OCI-LY3 (cell line): ENCODE results near the gene NLRC5.

Source experiments
- EZH2phosphoT487 ChIP-seq: fragments of 200-600 bp; shearing (Covaris generic); IDR thresholded peaks from 2 replicates; pipeline ENCODE4 v1.6.1; 2018; ENCODE audit warnings: antibody characterized with exemption, mixed run types, low read depth
- TF ChIP-seq, protein P1 (sequence below): fragments of 200-600, 300-600 bp; sonication (generic); IDR thresholded peaks from 2 replicates; pipeline ENCODE4 v1.5.1; 2014; ENCODE audit warnings: antibody characterized with exemption, low read length, low read depth

DNA sequence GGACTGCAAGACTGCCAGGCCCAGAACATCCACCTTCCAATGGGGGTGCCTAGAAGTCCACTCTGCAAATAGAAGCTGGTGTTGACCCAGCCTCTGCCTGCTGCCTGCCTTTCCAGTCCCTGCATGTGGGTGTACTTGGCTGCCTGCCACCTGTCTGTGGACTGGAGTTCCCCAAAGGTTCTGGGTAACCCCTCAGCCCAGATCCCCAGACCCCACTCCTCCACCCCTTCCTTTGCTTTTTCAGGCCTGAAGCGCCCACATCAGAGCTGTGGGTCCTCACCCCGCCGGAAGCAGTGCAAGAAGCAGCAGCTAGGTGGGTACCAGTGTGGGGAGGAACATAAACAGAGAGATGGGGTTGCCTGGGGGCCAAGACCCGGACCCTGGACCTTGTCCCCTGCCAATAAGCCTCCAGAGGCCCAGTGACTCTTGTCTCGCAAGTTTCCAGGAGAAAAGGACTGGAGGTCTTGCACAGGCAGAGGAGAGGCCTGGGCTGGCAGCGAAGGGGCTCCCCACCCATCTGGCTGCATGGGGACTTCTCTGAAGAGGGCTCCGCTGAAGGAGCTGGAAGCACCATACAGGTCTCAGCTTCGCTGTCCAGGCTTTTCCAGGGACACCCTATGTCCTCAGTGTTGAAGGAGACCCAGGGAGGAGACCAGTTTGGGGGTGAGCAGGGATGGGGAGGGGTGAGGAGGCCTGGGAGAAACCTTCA is 34.3 kb downstream of the NLRC5 start:
- TF ChIP-seq, protein P1, sequence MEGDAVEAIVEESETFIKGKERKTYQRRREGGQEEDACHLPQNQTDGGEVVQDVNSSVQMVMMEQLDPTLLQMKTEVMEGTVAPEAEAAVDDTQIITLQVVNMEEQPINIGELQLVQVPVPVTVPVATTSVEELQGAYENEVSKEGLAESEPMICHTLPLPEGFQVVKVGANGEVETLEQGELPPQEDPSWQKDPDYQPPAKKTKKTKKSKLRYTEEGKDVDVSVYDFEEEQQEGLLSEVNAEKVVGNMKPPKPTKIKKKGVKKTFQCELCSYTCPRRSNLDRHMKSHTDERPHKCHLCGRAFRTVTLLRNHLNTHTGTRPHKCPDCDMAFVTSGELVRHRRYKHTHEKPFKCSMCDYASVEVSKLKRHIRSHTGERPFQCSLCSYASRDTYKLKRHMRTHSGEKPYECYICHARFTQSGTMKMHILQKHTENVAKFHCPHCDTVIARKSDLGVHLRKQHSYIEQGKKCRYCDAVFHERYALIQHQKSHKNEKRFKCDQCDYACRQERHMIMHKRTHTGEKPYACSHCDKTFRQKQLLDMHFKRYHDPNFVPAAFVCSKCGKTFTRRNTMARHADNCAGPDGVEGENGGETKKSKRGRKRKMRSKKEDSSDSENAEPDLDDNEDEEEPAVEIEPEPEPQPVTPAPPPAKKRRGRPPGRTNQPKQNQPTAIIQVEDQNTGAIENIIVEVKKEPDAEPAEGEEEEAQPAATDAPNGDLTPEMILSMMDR: no peak
- no peak for TF ChIP-seq EZH2phosphoT487
